Keratinocyte (primary cell): ENCODE measurements around the gene PDE12. TPM values are rescaled to one million over a fixed set of nuclear protein-coding genes. Genes with fewer than 3 reads are reported as not detected.

ENCODE experiments used
- DNase-seq: peaks from one replicate; pipeline ENCODE4 v3.0.0-alpha.2; 2011; ENCODE audit warnings: low read depth, missing footprints, low spot score
- FAIRE-seq: peaks from 2 replicates; lab custom pipeline; 2011; peaks lifted over from hg19 to GRCh38; lab: Jason Lieb, UNC
- H2AFZ ChIP-seq: 2 replicates; pipeline ENCODE4 v1.6.0; 2012; ENCODE audit warnings: low read length, control low read depth, inconsistent platforms; ENCODE audit not compliant: control insufficient read depth
- H3K27ac ChIP-seq: 2 replicates; pipeline ENCODE4 v1.5.1; 2011; ENCODE audit warnings: low read length; ENCODE audit not compliant: control insufficient read depth, insufficient read depth
- H3K27me3 ChIP-seq: 3 replicates; pipeline ENCODE4 v1.6.0; 2011; ENCODE audit warnings: low read length; ENCODE audit not compliant: control insufficient read depth, insufficient read depth; ENCODE audit errors: extremely low read depth
- H3K36me3 ChIP-seq, 2 experiments: 2 replicates in 1 of 2; 3 replicates in 1 of 2; pipeline ENCODE4 v1.5.1; 2011; ENCODE audit warnings: low read length in 2 of 2, mild to moderate bottlenecking in 1 of 2; ENCODE audit not compliant: control insufficient read depth in 2 of 2, insufficient read depth in 2 of 2; ENCODE audit errors: extremely low read depth in 1 of 2
- H3K4me1 ChIP-seq: 3 replicates; pipeline ENCODE4 v1.5.1; 2011; ENCODE audit warnings: low read length; ENCODE audit not compliant: control insufficient read depth, insufficient read depth; ENCODE audit errors: extremely low read depth
- H3K4me2 ChIP-seq: 3 replicates; pipeline ENCODE4 v1.6.0; 2011; ENCODE audit warnings: low read depth, low read length; ENCODE audit not compliant: control insufficient read depth, insufficient read depth; ENCODE audit errors: extremely low read depth
- H3K4me3 ChIP-seq, 3 experiments: fragments of 200-600 bp in 1 of 3; sonication (generic) in 1 of 3; 2 replicates in 2 of 3; 3 replicates in 1 of 3; pipeline ENCODE4 v1.5.1; 2011 to 2016; ENCODE audit warnings: low read length in 3 of 3, mild to moderate bottlenecking in 3 of 3, control low read depth in 2 of 3, inconsistent platforms in 1 of 3, low read depth in 1 of 3, mixed read lengths in 1 of 3, mixed run types in 1 of 3, moderate library complexity in 1 of 3; ENCODE audit not compliant: control insufficient read depth in 2 of 3, insufficient read depth in 2 of 3; ENCODE audit errors: extremely low read depth in 1 of 3
- H3K79me2 ChIP-seq: 2 replicates; pipeline ENCODE4 v1.6.0; 2012; ENCODE audit warnings: low read length; ENCODE audit not compliant: control insufficient read depth, insufficient read depth
- H3K9ac ChIP-seq: 3 replicates; pipeline ENCODE4 v1.6.0; 2011; ENCODE audit warnings: low read length; ENCODE audit not compliant: control insufficient read depth, insufficient read depth; ENCODE audit errors: extremely low read depth
- H3K9me1 ChIP-seq: 3 replicates; pipeline ENCODE4 v1.6.0; 2011; ENCODE audit warnings: low read length; ENCODE audit not compliant: control insufficient read depth, insufficient read depth; ENCODE audit errors: extremely low read depth
- H3K9me3 ChIP-seq: 2 replicates; pipeline ENCODE4 v1.5.1; 2012; ENCODE audit warnings: low read depth, low read length; ENCODE audit not compliant: control insufficient read depth
- H4K20me1 ChIP-seq: 3 replicates; pipeline ENCODE4 v1.6.0; 2011; ENCODE audit warnings: low read length; ENCODE audit not compliant: control insufficient read depth, insufficient read depth; ENCODE audit errors: extremely low read depth
- EZH2 ChIP-seq: IDR thresholded peaks from one replicate; pipeline ENCODE4 v1.6.1; 2012; ENCODE audit warnings: inconsistent platforms, mild to moderate bottlenecking, low read length, moderate library complexity
- dilution Hi-C: fragments of 300-500 bp; cut with MboI; formaldehyde crosslinking; loops from one replicate; pipeline ENCODE4 v1.7.0; 2020; ENCODE audit warnings: low sequenced_read_pairs; ENCODE audit not compliant: extremely low pct_ligation_motif_present
- polyA plus RNA-seq, 5 experiments: library from polyadenylated mRNA; depleted of rRNA in 3 of 5; stranded (reverse) in 3 of 5; stranded (forward) in 1 of 5; unstranded in 1 of 5; fragments of >200 nt; gene quantifications; 1 replicate in 1 of 5; 2 replicates in 3 of 5; 3 replicates in 1 of 5; pipeline versions ENCODE4 v1.2.1 to v1.2.3, GENCODE V29; 2011 to 2012; ENCODE audit warnings: missing spikeins in 2 of 5, low read depth in 1 of 5, low replicate concordance in 1 of 5
- TF ChIP-seq, protein P1 (sequence below), 3 experiments: IDR thresholded peaks in 1 of 3; conservative IDR thresholded peaks in 1 of 3; optimal IDR thresholded peaks in 1 of 3; 2 replicates in 2 of 3; 3 replicates in 1 of 3; pipeline versions ENCODE3 to v1.5.1; 2011; ENCODE audit warnings: low read length in 3 of 3, mild to moderate bottlenecking in 3 of 3, moderate library complexity in 2 of 3, control low read depth in 1 of 3, inconsistent platforms in 1 of 3; ENCODE audit not compliant: insufficient read depth in 2 of 3; ENCODE audit errors: extremely low read depth in 1 of 3

The PDE12 gene
- polyA plus RNA-seq, 1 donor (not counting 4 experiments of a cell fraction or from before 2014, with no cell fraction given): 15.2 TPM

DNA sequence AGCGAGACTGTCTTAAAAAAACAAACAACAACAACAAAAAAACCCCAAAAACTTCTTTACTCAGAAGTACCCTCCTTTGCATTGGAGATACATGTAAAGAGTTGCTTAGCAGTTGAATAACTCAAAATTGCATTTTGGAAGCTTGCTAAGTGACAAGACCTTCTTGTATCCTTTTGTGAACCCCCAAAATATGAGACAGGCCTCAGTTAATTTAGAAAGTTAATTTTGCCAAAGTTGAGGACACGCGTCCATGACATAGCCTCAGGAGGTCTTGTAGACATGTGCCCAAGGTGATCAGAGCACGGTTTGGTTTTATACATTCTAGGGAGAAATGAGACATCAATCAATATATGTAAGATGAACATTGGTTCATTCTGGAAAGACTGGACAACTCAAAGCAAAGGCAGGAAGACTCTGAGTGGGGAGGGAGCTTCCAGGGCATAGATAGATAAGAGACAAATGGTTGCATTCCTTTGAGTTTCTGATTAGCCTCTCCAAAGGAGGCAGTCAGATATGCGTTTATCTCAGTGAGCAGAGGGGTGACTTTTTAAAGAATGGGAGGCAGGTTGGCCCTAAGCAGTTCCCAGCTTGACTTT, 42.8 kb downstream of the PDE12 start:
- TF ChIP-seq, protein P1, sequence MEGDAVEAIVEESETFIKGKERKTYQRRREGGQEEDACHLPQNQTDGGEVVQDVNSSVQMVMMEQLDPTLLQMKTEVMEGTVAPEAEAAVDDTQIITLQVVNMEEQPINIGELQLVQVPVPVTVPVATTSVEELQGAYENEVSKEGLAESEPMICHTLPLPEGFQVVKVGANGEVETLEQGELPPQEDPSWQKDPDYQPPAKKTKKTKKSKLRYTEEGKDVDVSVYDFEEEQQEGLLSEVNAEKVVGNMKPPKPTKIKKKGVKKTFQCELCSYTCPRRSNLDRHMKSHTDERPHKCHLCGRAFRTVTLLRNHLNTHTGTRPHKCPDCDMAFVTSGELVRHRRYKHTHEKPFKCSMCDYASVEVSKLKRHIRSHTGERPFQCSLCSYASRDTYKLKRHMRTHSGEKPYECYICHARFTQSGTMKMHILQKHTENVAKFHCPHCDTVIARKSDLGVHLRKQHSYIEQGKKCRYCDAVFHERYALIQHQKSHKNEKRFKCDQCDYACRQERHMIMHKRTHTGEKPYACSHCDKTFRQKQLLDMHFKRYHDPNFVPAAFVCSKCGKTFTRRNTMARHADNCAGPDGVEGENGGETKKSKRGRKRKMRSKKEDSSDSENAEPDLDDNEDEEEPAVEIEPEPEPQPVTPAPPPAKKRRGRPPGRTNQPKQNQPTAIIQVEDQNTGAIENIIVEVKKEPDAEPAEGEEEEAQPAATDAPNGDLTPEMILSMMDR (optimal IDR thresholded peaks at IDR 0.05 in 1 of 3, IDR thresholded peaks at IDR 0.05 in 1 of 3, conservative IDR thresholded peaks at IDR 0.05 in 1 of 3; ENCODE audit: extremely low read depth in 1 of 3, insufficient read depth in 2 of 3, low read length in 3 of 3): no peak
- no peak for TF ChIP-seq EZH2
- peak overlapping the region; percentile 38 for H2AFZ ChIP-seq
- dilution Hi-C loops: no loop called here
- peaks cover 11% of the 10 kb centered on the region for H3K4me1 ChIP-seq
- H3K27ac ChIP-seq: peak overlapping the region; percentile 99
- H3K79me2 ChIP-seq: peaks cover 38% of the 10 kb centered on the region
- FAIRE-seq (no peak), DNase-seq (no peak)
- H3K4me3 ChIP-seq: peak overlapping the region; percentile 52 to 86 (median 83)
- peak overlapping the region; percentile 86 for H3K4me2 ChIP-seq
- H3K36me3 ChIP-seq: no peaks in the 10 kb centered on the region
- no peaks in the 10 kb centered on the region for H3K9me3 ChIP-seq
- H4K20me1 ChIP-seq: peaks cover 18% of the 10 kb centered on the region
- no peaks in the 10 kb centered on the region for H3K9me1 ChIP-seq
- peak overlapping the region; percentile 96 for H3K9ac ChIP-seq
- no peaks in the 10 kb centered on the region for H3K27me3 ChIP-seq

DNA sequence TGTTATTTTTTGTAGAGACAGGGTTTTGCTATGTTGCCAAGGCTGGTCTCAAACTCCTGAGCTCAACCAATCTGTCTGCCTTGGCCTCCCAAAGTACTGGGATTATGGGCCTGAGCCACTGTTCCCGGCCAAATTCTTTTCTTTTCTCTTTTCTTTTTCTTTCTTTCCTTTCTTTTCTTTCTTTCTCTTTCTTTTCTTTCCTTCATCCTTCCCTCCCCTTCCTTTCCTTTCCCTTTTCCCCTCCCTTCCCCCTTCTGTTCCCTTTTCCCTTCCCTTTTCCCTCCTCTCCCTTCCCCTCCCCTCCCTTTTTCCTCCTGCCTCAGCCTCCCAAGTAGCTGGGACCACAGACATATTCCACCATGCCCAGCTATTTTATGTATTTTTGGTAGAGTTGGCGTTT, 44.1 kb downstream of the PDE12 start:
- Histone ChIP-seq H2AFZ (no peak overlapping the region), H3K27ac (no peak overlapping the region), H4K20me1 (peaks cover 9% of the 10 kb centered on the region), H3K27me3 (no peaks in the 10 kb centered on the region), H3K4me3 (no peak overlapping the region), H3K79me2 (peaks cover 25% of the 10 kb centered on the region), H3K4me1 (peaks cover 4% of the 10 kb centered on the region), H3K9me1 (no peaks in the 10 kb centered on the region), H3K4me2 (no peak overlapping the region), H3K36me3 (no peaks in the 10 kb centered on the region), H3K9ac (no peak overlapping the region), H3K9me3 (no peaks in the 10 kb centered on the region)
- DNase-seq: no peak
- FAIRE-seq: no peak
- dilution Hi-C loops: no loop called here
- TF ChIP-seq, protein P1 (optimal IDR thresholded peaks at IDR 0.05 in 1 of 3, IDR thresholded peaks at IDR 0.05 in 1 of 3, conservative IDR thresholded peaks at IDR 0.05 in 1 of 3; ENCODE audit: extremely low read depth in 1 of 3, insufficient read depth in 2 of 3, low read length in 3 of 3): no peak
- no peak for TF ChIP-seq EZH2
